H9 (cell line): Measurements from ENCODE around the gene PHEX. TPM values are rescaled to one million over a fixed set of nuclear protein-coding genes. Genes with fewer than 3 reads are reported as not detected.

Experiments used
- DNase-seq: peaks from one replicate; pipeline ENCODE4 v3.0.0-alpha.2; 2017
- H2AFZ ChIP-seq: one replicate; pipeline ENCODE4 v1.6.1; 2013; ENCODE audit warnings: mild to moderate bottlenecking, low read length, control low read depth, moderate library complexity
- H2AK5ac ChIP-seq: 2 replicates; pipeline ENCODE4 v1.6.1; 2013; ENCODE audit warnings: low read length, control low read depth, mixed read lengths; ENCODE audit not compliant: insufficient read length
- H2BK120ac ChIP-seq: one replicate; pipeline ENCODE4 v1.6.1; 2013; ENCODE audit warnings: low read depth, mild to moderate bottlenecking, low read length, control low read depth, inconsistent platforms; ENCODE audit not compliant: poor library complexity, severe bottlenecking
- H2BK12ac ChIP-seq: 2 replicates; pipeline ENCODE4 v1.6.1; 2013; ENCODE audit warnings: low read length, control low read depth, mixed read lengths, low read depth; ENCODE audit not compliant: insufficient read length
- H2BK15ac ChIP-seq: 2 replicates; pipeline ENCODE4 v1.6.1; 2013; ENCODE audit warnings: low read depth, low read length, control low read depth
- H2BK20ac ChIP-seq: one replicate; pipeline ENCODE4 v1.6.1; 2013; ENCODE audit warnings: low read depth, mild to moderate bottlenecking, low read length, control low read depth, inconsistent platforms; ENCODE audit not compliant: poor library complexity, severe bottlenecking
- H2BK5ac ChIP-seq: 2 replicates; pipeline ENCODE4 v1.6.1; 2013; ENCODE audit warnings: low read length, control low read depth, mixed read lengths; ENCODE audit not compliant: insufficient read length
- H3K14ac ChIP-seq: 2 replicates; pipeline ENCODE4 v1.6.1; 2013; ENCODE audit warnings: low read length, control low read depth; ENCODE audit not compliant: insufficient read depth
- H3K18ac ChIP-seq: 2 replicates; pipeline ENCODE4 v1.6.1; 2013; ENCODE audit warnings: low read depth, mild to moderate bottlenecking, mixed read lengths, low read length, control low read depth; ENCODE audit not compliant: insufficient read length
- H3K23ac ChIP-seq: 2 replicates; pipeline ENCODE4 v1.6.1; 2013; ENCODE audit warnings: low read length, control low read depth, mixed read lengths, low read depth; ENCODE audit not compliant: insufficient read length
- H3K23me2 ChIP-seq: 2 replicates; pipeline ENCODE4 v1.6.1; 2013; ENCODE audit warnings: low read depth, mild to moderate bottlenecking, mixed read lengths, low read length, control low read depth; ENCODE audit not compliant: insufficient read length, poor library complexity, severe bottlenecking
- H3K27ac ChIP-seq: 2 replicates; pipeline ENCODE4 v1.5.1; 2013; ENCODE audit warnings: low read length, control low read depth, mixed read lengths, low read depth; ENCODE audit not compliant: insufficient read length
- H3K27me3 ChIP-seq: 2 replicates; pipeline ENCODE4 v1.6.1; 2013; ENCODE audit warnings: low read length, control low read depth, inconsistent platforms; ENCODE audit not compliant: insufficient read depth
- H3K4ac ChIP-seq: 2 replicates; pipeline ENCODE4 v1.6.1; 2013; ENCODE audit warnings: low read depth, mild to moderate bottlenecking, control low read depth, inconsistent platforms, low read length, moderate library complexity
- H3K4me1 ChIP-seq: 2 replicates; pipeline ENCODE4 v1.6.1; 2013; ENCODE audit warnings: low read length, control low read depth, inconsistent platforms; ENCODE audit not compliant: insufficient read depth
- H3K4me2 ChIP-seq: 2 replicates; pipeline ENCODE4 v1.6.1; 2013; ENCODE audit warnings: low read length, control low read depth, mixed read lengths; ENCODE audit not compliant: insufficient read length, insufficient read depth
- H3K56ac ChIP-seq: 2 replicates; pipeline ENCODE4 v1.6.1; 2013; ENCODE audit warnings: low read depth, mild to moderate bottlenecking, mixed read lengths, low read length, control low read depth; ENCODE audit not compliant: insufficient read length
- H3K79me1 ChIP-seq: 2 replicates; pipeline ENCODE4 v1.6.1; 2013; ENCODE audit warnings: low read depth, mild to moderate bottlenecking, moderate library complexity, low read length, control low read depth, inconsistent platforms; ENCODE audit not compliant: insufficient read depth, poor library complexity, severe bottlenecking
- H3K79me2 ChIP-seq: 2 replicates; pipeline ENCODE4 v1.6.1; 2013; ENCODE audit warnings: low read length, control low read depth, inconsistent platforms; ENCODE audit not compliant: insufficient read depth
- H3K9ac ChIP-seq: 2 replicates; pipeline ENCODE4 v1.6.1; 2013; ENCODE audit warnings: low read length, control low read depth, mixed read lengths; ENCODE audit not compliant: insufficient read length; ENCODE audit errors: extremely low read depth
- H3K9me3 ChIP-seq: one replicate; pipeline ENCODE4 v1.6.1; 2013; ENCODE audit warnings: low read depth, low read length, inconsistent platforms; ENCODE audit not compliant: control insufficient read depth
- H3T11ph ChIP-seq: one replicate; pipeline ENCODE4 v1.6.1; 2013; ENCODE audit warnings: mild to moderate bottlenecking, low read length, control low read depth, inconsistent platforms
- H4K20me1 ChIP-seq: one replicate; pipeline ENCODE4 v1.6.1; 2013; ENCODE audit not compliant: control insufficient read depth, insufficient read length, insufficient read depth
- H4K5ac ChIP-seq: 2 replicates; pipeline ENCODE4 v1.6.1; 2013; ENCODE audit warnings: low read depth, mild to moderate bottlenecking, mixed read lengths, low read length, control low read depth; ENCODE audit not compliant: insufficient read length
- H4K8ac ChIP-seq: replicated peaks from 2 replicates; pipeline ENCODE4 v1.6.1; 2013; ENCODE audit warnings: low read length, control low read depth, mixed read lengths, low read depth; ENCODE audit not compliant: insufficient read length
- H4K91ac ChIP-seq: 2 replicates; pipeline ENCODE4 v1.6.1; 2013; ENCODE audit warnings: low read depth, mild to moderate bottlenecking, moderate library complexity, mixed read lengths, low read length, control low read depth; ENCODE audit not compliant: insufficient read length
- H3K27ac Mint-ChIP-seq, 3 experiments: 2 replicates in 2 of 3; 3 replicates in 1 of 3; pipeline ENCODE4 v1.8.0; 2020 to 2021; ENCODE audit warnings: mixed read lengths in 3 of 3, mild to moderate bottlenecking in 1 of 3, moderate library complexity in 1 of 3
- H3K27me3 Mint-ChIP-seq: 2 replicates; pipeline ENCODE4 v1.8.0; 2021; ENCODE audit warnings: low read depth, mild to moderate bottlenecking, moderate library complexity, mixed read lengths
- H3K36me3 Mint-ChIP-seq, 3 experiments: 2 replicates in 2 of 3; 3 replicates in 1 of 3; pipeline ENCODE4 v1.8.0; 2020 to 2021; ENCODE audit warnings: low read depth in 3 of 3, mixed read lengths in 3 of 3; ENCODE audit not compliant: insufficient read depth in 1 of 3
- H3K4me1 Mint-ChIP-seq, 2 experiments: 2 replicates each; pipeline ENCODE4 v1.8.0; 2020; ENCODE audit warnings: mixed read lengths in 2 of 2
- H3K4me3 Mint-ChIP-seq, 2 experiments: 2 replicates in 1 of 2; 3 replicates in 1 of 2; pipeline ENCODE4 v1.8.0; 2020 to 2021; ENCODE audit warnings: mild to moderate bottlenecking in 2 of 2, mixed read lengths in 2 of 2, moderate library complexity in 1 of 2
- H3K9me3 Mint-ChIP-seq, 2 experiments: 2 replicates in 1 of 2; 3 replicates in 1 of 2; pipeline ENCODE4 v1.8.0; 2020; ENCODE audit warnings: mild to moderate bottlenecking in 2 of 2, mixed read lengths in 2 of 2, moderate library complexity in 1 of 2
- WGBS: extraction: QIAGEN DNeasy Blood & Tissue Kit; methylation state at CpG from one replicate; pipeline ENCODE4 v1.1.7; 2013; ENCODE audit warnings: missing lambda C conversion rate, low lambda C conversion rate, mixed read lengths; ENCODE audit not compliant: insufficient read length; ENCODE audit errors: extremely low coverage; 5-methylcytosine and 5-hydroxymethylcytosine counted together
- total RNA-seq: library from RNA; stranded (reverse); gene quantifications from 2 replicates; pipeline ENCODE4 v1.2.1, GENCODE V29; 2021
- TF ChIP-seq, protein P1 (sequence below): fragments of 200-600 bp; sonication (generic); conservative IDR thresholded peaks from 3 replicates; pipeline ENCODE4 v1.8.0; 2021; ENCODE audit warnings: antibody characterized with exemption, mild to moderate bottlenecking

The PHEX gene
- total RNA-seq, 1 experiment from 2014 or later, result 0.11 TPM

DNA sequence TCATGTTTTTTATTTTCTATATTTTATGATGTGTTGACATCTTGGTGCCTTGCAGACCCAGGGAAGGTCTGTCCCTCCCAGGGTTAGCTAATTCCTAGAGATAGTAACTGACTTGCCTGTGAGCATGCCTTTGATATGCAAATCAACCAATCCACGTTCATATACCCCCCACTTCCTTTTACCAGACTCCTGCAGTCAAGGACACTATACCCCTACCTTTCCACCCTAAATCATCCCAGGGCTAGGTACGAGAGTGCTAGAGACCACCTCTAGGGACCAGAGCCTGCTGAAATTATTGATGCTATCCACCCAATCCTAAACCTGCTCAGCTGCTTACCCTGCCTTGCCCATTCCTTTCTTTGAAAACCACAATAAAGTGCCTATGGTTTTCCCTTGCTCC is 7.5 kb upstream of the PHEX start:
- H3K27me3 ChIP-seq, result no peaks in the 10 kb centered on the region
- H3K27ac ChIP-seq, result no peak overlapping the region
- H4K91ac ChIP-seq, result no peak overlapping the region
- H2AFZ ChIP-seq, result no peak overlapping the region
- TF ChIP-seq, protein P1, sequence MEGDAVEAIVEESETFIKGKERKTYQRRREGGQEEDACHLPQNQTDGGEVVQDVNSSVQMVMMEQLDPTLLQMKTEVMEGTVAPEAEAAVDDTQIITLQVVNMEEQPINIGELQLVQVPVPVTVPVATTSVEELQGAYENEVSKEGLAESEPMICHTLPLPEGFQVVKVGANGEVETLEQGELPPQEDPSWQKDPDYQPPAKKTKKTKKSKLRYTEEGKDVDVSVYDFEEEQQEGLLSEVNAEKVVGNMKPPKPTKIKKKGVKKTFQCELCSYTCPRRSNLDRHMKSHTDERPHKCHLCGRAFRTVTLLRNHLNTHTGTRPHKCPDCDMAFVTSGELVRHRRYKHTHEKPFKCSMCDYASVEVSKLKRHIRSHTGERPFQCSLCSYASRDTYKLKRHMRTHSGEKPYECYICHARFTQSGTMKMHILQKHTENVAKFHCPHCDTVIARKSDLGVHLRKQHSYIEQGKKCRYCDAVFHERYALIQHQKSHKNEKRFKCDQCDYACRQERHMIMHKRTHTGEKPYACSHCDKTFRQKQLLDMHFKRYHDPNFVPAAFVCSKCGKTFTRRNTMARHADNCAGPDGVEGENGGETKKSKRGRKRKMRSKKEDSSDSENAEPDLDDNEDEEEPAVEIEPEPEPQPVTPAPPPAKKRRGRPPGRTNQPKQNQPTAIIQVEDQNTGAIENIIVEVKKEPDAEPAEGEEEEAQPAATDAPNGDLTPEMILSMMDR, result no peak
- no peak overlapping the region for H3K56ac ChIP-seq
- H2AK5ac ChIP-seq, result no peak overlapping the region
- no peak overlapping the region for H3K9ac ChIP-seq
- DNase-seq, result no peak
- Mint-ChIP-seq H3K4me1 (peaks cover 19 to 21% of the 10 kb centered on the region in 2 experiments), H3K27ac (no peak overlapping the region), H3K27me3 (peaks cover 4% of the 10 kb centered on the region), H3K4me3 (no peak overlapping the region), H3K36me3 (peaks cover 0 to 4% (median 0%) of the 10 kb centered on the region in 3 experiments; a peak in 2 of 7 replicates), H3K9me3 (peaks cover 9 to 48% of the 10 kb centered on the region in 2 experiments; a peak in 4 of 5 replicates)
- no peak overlapping the region for H3T11ph ChIP-seq
- no peaks in the 10 kb centered on the region for H4K20me1 ChIP-seq
- H2BK15ac ChIP-seq, result no peak overlapping the region
- H2BK5ac ChIP-seq, result no peak overlapping the region
- peaks cover 3% of the 10 kb centered on the region; the same call in 1 of the 2 replicates for H3K4me1 ChIP-seq
- H3K14ac ChIP-seq, result no peak overlapping the region
- no peaks in the 10 kb centered on the region for H3K79me2 ChIP-seq
- H2BK120ac ChIP-seq, result no peak overlapping the region
- H3K23me2 ChIP-seq, result no peaks in the 10 kb centered on the region
- no peak overlapping the region for H3K4me2 ChIP-seq
- no peak overlapping the region for H3K18ac ChIP-seq
- H3K4ac ChIP-seq, result no peak overlapping the region
- no peaks in the 10 kb centered on the region for H3K9me3 ChIP-seq
- no peak overlapping the region for H2BK12ac ChIP-seq
- no peak overlapping the region for H2BK20ac ChIP-seq
- H4K8ac ChIP-seq, result no peak overlapping the region
- H4K5ac ChIP-seq, result no peak overlapping the region
- no peaks in the 10 kb centered on the region for H3K79me1 ChIP-seq
- H3K23ac ChIP-seq, result no peak overlapping the region
- no CpG with 5 or more reads among the region's 2 CpGs for WGBS
